Thoracic aorta (tissue), 2 donors: ENCODE measurements around the gene CCT8. TPM values are rescaled to one million over a fixed set of nuclear protein-coding genes. Genes with fewer than 3 reads are reported as not detected.

Experiments used
- ATAC-seq: fragments of 150-250 bp; one replicate; pipeline ENCODE4 v1.8.0; 2017; ENCODE audit warnings: low read depth; ENCODE audit not compliant: insufficient number of reproducible peaks, low FRiP score
- DNase-seq: peaks from one replicate; pipeline ENCODE4 v3.0.0-alpha.2; 2020; ENCODE audit warnings: low spot score
- H3K27ac ChIP-seq, 2 donors: fragments of 200-600 bp; sonication (generic); 1 replicate in 1 of 2; 2 replicates in 1 of 2; pipeline ENCODE4 v1.5.1; 2016; ENCODE audit warnings: mild to moderate bottlenecking in 2 of 2, moderate library complexity in 2 of 2
- H3K27me3 ChIP-seq: fragments of 200-600 bp; sonication (generic); replicated peaks from 2 replicates; pipeline ENCODE4 v1.6.0; 2016; ENCODE audit warnings: mild to moderate bottlenecking; ENCODE audit not compliant: insufficient read depth
- H3K36me3 ChIP-seq: fragments of 200-600 bp; sonication (generic); one replicate; pipeline ENCODE4 v1.5.1; 2016
- H3K4me1 ChIP-seq, 2 donors: fragments of 200-600 bp; sonication (generic); 1 replicate in 1 of 2; 2 replicates in 1 of 2; pipeline versions ENCODE4 v1.5.1 to v1.6.0; 2016; ENCODE audit warnings: low read depth in 2 of 2, mild to moderate bottlenecking in 1 of 2; ENCODE audit not compliant: control insufficient read depth in 1 of 2
- H3K4me3 ChIP-seq: fragments of 200-600 bp; sonication (generic); 2 replicates; pipeline ENCODE4 v1.5.1; 2016; ENCODE audit warnings: mild to moderate bottlenecking
- H3K9me3 ChIP-seq: fragments of 200-600 bp; sonication (generic); 2 replicates; pipeline ENCODE4 v1.5.1; 2016
- CTCF ChIP-seq: fragments of 200-600 bp; sonication (generic); IDR thresholded peaks from one replicate; pipeline ENCODE4 v1.5.1; 2019; ENCODE audit warnings: antibody characterized with exemption
- total RNA-seq, 2 donors: library from RNA; depleted of rRNA; stranded (reverse); fragments of >200 nt; gene quantifications; one replicate each; pipeline versions ENCODE4 v1.1.0 to v1.2.3, GENCODE V29; 2016

Gene CCT8
- 100 to 1,000 TPM in 1 of 2 donors, 10 to 100 TPM in 1; 76.9 to 110 TPM for total RNA-seq

- Histone ChIP-seq H3K36me3 (no peaks in the 10 kb centered on the region), H3K9me3 (no peaks in the 10 kb centered on the region), H3K4me1 (peaks cover 23 to 29% of the 10 kb centered on the region in 2 donors), H3K27me3 (no peaks in the 10 kb centered on the region), H3K4me3 (peak within 1 kb of the TSS; percentile 93), H3K27ac (peak within 1 kb of the TSS; percentile 92 to 94)
- no peak for TF ChIP-seq CTCF
- DNase-seq (peak; percentile 96), ATAC-seq (peak; percentile 97)
Measured at GRCh38 chr21:29073222-29074006, at the start of gene CCT8. CCT8 (minus strand) TSS chr21:29073648; CDS start chr21:29073590, 58 bp downstream.

- Histone ChIP-seq H3K27me3 (no peaks in the 10 kb centered on the region), H3K27ac (no peak overlapping the region), H3K9me3 (no peaks in the 10 kb centered on the region), H3K4me1 (peaks cover 0 to under 1% of the 10 kb centered on the region in 2 donors), H3K36me3 (no peaks in the 10 kb centered on the region), H3K4me3 (no peak overlapping the region)
- DNase-seq (no peak), ATAC-seq (no peak)
- TF ChIP-seq CTCF, result no peak
Measured at GRCh38 chr21:29121759-29122158, 48.3 kb upstream of the CCT8 start.

- H3K36me3 ChIP-seq, result no peaks in the 10 kb centered on the region
- no peaks in the 10 kb centered on the region for H3K9me3 ChIP-seq
- TF ChIP-seq CTCF, result no peak
- no peak overlapping the region for H3K27ac ChIP-seq
- H3K4me3 ChIP-seq, result no peak overlapping the region
- ATAC-seq, result no peak
- no peaks in the 10 kb centered on the region for H3K4me1 ChIP-seq
- DNase-seq, result no peak
- no peaks in the 10 kb centered on the region for H3K27me3 ChIP-seq
Measured at GRCh38 chr21:29117372-29117955, 44.0 kb upstream of the CCT8 start.

GRCh38 chr21:29115899-29116298, 42.5 kb upstream of the CCT8 start:
- ATAC-seq, result no peak

More at GRCh38 chr21:29115899-29116298, 42.5 kb upstream of the CCT8 start:
- no peak for DNase-seq
- Histone ChIP-seq H3K36me3 (no peaks in the 10 kb centered on the region), H3K9me3 (no peaks in the 10 kb centered on the region), H3K4me1 (no peaks in the 10 kb centered on the region), H3K27me3 (no peaks in the 10 kb centered on the region), H3K4me3 (no peak overlapping the region), H3K27ac (no peak overlapping the region)
- TF ChIP-seq CTCF, result no peak
